SK-N-SH treated with all-trans-retinoic acid at 6 μM for 48 hours (cell line): ENCODE measurements around the gene PIK3R5.

ENCODE experiments used
- ATAC-seq: fragments of 200-7000 bp; cut with Tn5 transposase; 3 replicates; pipeline ENCODE4 v1.9.1; 2020; ENCODE audit warnings: mild to moderate bottlenecking, moderate library complexity
- ARNTL ChIP-seq: fragments of 450-650 bp; formaldehyde crosslinking; IDR thresholded peaks from 2 replicates; pipeline ENCODE4 v1.5.0; 2020; ENCODE audit warnings: low read depth, mild to moderate bottlenecking, moderate library complexity, borderline replicate concordance
- BACH2 ChIP-seq: fragments of 250-450 bp; sonication (Bioruptor Pico); IDR thresholded peaks from 2 replicates; pipeline ENCODE4 v1.9.0; 2021; ENCODE audit warnings: mild to moderate bottlenecking, borderline replicate concordance
- CSDC2 ChIP-seq: fragments of 250-450 bp; sonication (Bioruptor Pico); IDR thresholded peaks from 2 replicates; pipeline ENCODE4 v1.5.0; 2020; ENCODE audit warnings: mild to moderate bottlenecking, moderate library complexity
- ESRRG ChIP-seq: fragments of 250-450 bp; sonication (Bioruptor Pico); IDR thresholded peaks from 2 replicates; pipeline ENCODE4 v1.6.1; 2021; ENCODE audit warnings: mild to moderate bottlenecking
- GLIS3 ChIP-seq: fragments of 250-450 bp; sonication (Bioruptor Pico); IDR thresholded peaks from 2 replicates; pipeline ENCODE4 v1.5.0; 2020; ENCODE audit warnings: mild to moderate bottlenecking, moderate library complexity
- OSR1 ChIP-seq: fragments of 250-450 bp; sonication (Bioruptor Pico); IDR thresholded peaks from 2 replicates; pipeline ENCODE4 v1.8.0; 2022; ENCODE audit warnings: moderate library complexity, mild to moderate bottlenecking, inconsistent platforms
- PPARA ChIP-seq: fragments of 250-450 bp; sonication (Bioruptor Pico); IDR thresholded peaks from 2 replicates; pipeline ENCODE4 v1.5.0; 2020; ENCODE audit warnings: mild to moderate bottlenecking, borderline replicate concordance
- RARB ChIP-seq: fragments of 250-450 bp; sonication (Bioruptor Pico); IDR thresholded peaks from 2 replicates; pipeline ENCODE4 v1.8.0; 2021; ENCODE audit warnings: mild to moderate bottlenecking, moderate library complexity
- SNAI2 ChIP-seq: fragments of 250-450 bp; sonication (Bioruptor Pico); IDR thresholded peaks from 2 replicates; pipeline ENCODE4 v1.5.0; 2020; ENCODE audit warnings: mild to moderate bottlenecking, moderate library complexity
- TCF4 ChIP-seq: fragments of 250-450 bp; sonication (Bioruptor Pico); IDR thresholded peaks from 2 replicates; pipeline ENCODE4 v1.8.0; 2021; ENCODE audit warnings: mild to moderate bottlenecking, moderate library complexity, borderline replicate concordance
- TOX ChIP-seq: fragments of 250-450 bp; sonication (Bioruptor Pico); IDR thresholded peaks from 2 replicates; pipeline ENCODE4 v1.8.0; 2021; ENCODE audit warnings: mild to moderate bottlenecking, moderate library complexity, borderline replicate concordance
- ZC3H10 ChIP-seq: fragments of 250-450 bp; sonication (Bioruptor Pico); IDR thresholded peaks from 2 replicates; pipeline ENCODE4 v1.5.1; 2021; ENCODE audit warnings: mild to moderate bottlenecking, moderate library complexity
- ZFP3 ChIP-seq: fragments of 250-450 bp; sonication (Bioruptor Pico); IDR thresholded peaks from 2 replicates; pipeline ENCODE4 v1.5.0; 2020; ENCODE audit warnings: mild to moderate bottlenecking, moderate library complexity
- ZFP30 ChIP-seq: fragments of 450-650 bp; formaldehyde crosslinking; IDR thresholded peaks from 2 replicates; pipeline ENCODE4 v1.5.0; 2022; ENCODE audit warnings: mild to moderate bottlenecking, moderate library complexity
- ZNF565 ChIP-seq: fragments of 450-650 bp; formaldehyde crosslinking; conservative IDR thresholded peaks from 2 replicates; pipeline ENCODE4 v1.5.0; 2020; ENCODE audit warnings: low read depth, mild to moderate bottlenecking, moderate library complexity
- ZNF70 ChIP-seq: fragments of 450-650 bp; formaldehyde crosslinking; IDR thresholded peaks from 2 replicates; pipeline ENCODE4 v1.5.0; 2020; ENCODE audit warnings: mild to moderate bottlenecking, moderate library complexity
- ZNF8 ChIP-seq: fragments of 450-650 bp; formaldehyde crosslinking; IDR thresholded peaks from 2 replicates; pipeline ENCODE4 v1.5.0; 2020; ENCODE audit warnings: mild to moderate bottlenecking, moderate library complexity
- TF ChIP-seq, protein P1 (sequence below): fragments of 250-450 bp; sonication (Bioruptor Pico); IDR thresholded peaks from 2 replicates; pipeline ENCODE4 v1.5.1; 2020; ENCODE audit warnings: low read depth, mild to moderate bottlenecking, moderate library complexity
- TF ChIP-seq, protein P2 (sequence below): fragments of 250-450 bp; sonication (Bioruptor Pico); IDR thresholded peaks from 2 replicates; pipeline ENCODE4 v1.5.1; 2021; ENCODE audit warnings: mild to moderate bottlenecking, moderate library complexity
- TF ChIP-seq, protein P3 (sequence below): fragments of 250-450 bp; sonication (Bioruptor Pico); IDR thresholded peaks from 2 replicates; pipeline ENCODE4 v1.5.0; 2020; ENCODE audit warnings: mild to moderate bottlenecking, moderate library complexity
- TF ChIP-seq, protein P4 (sequence below): fragments of 250-450 bp; sonication (Bioruptor Pico); IDR thresholded peaks from 2 replicates; pipeline ENCODE4 v1.8.0; 2021; ENCODE audit warnings: low read depth, mild to moderate bottlenecking, moderate library complexity, borderline replicate concordance

Gene PIK3R5

DNA sequence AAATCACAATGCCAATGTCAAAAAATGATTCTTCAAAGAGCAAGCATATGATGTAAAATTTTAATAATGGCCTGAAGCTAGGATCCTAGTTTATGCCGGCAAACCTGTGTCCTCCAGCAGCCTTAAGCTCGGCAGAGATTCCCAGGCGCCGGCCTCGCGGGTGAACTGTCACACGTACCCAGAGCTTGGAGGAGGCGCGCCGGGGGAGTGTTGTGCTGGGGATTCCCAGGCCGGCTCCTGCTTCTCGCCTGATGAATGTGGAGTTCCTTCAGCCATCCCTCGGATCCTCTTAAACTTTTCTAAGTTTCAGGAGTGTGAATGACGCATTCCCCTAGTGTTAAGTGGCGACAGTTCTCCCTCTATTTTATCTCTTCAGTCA lies 36.7 kb upstream of the PIK3R5 start (continued):
- TF ChIP-seq ZC3H10 (CRISPR knock-in tag) (no peak), PPARA (no peak), ARNTL (CRISPR knock-in tag) (no peak), TOX (CRISPR knock-in tag) (no peak)

DNA sequence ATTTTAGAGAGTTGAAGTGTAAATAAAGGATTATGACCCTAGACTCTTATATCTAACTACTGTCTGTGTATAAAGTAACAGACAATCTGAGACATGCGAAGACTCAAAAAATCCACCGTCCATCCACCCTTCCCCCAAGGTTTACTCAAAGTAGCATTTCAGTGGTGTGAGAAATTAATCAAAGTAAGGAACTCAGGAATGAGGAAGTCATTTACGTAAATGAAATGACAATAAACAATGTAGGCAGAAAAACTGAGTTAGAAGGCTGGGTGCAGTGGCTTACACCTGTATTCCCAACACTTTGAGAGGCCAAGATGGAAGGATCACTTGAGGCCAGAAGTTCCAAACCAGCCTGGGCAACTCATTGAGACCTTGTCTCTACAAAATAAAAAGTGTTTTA lies 36.1 kb upstream of the PIK3R5 start:
- no peak for ATAC-seq

DNA sequence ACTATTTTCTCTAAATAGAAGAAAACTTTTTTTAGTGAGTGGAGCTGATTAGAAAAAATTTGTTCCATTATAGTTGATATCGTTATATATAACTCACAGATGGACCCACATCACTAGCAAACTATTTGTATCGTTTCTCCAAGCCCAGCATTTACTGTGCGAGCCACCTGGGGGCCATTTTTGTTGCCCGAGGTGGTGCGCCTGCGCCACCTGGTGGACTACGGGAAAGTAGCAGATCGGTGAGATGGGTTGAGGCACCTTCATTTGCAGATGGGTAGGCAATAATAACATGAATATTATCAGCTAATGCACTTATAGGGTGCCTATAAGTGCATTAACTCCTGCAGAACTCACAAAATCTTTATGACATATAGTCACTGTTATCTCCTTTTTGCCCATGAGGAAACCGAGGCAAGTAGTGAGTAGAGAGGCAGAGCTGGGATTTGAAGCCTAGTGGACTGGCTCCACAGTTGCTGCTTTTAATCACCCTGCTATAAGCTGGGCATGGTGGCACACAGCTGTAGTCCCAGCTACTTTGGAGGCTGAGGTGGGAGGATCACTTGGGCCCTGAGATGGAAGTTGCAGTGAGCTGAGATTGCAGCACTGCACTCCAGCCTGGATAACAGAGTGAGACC lies 32.6 kb upstream of the PIK3R5 start:
- peak; percentile 88 for ATAC-seq
- no peak for TF ChIP-seq BACH2 (CRISPR knock-in tag)
- TF ChIP-seq, protein P1, sequence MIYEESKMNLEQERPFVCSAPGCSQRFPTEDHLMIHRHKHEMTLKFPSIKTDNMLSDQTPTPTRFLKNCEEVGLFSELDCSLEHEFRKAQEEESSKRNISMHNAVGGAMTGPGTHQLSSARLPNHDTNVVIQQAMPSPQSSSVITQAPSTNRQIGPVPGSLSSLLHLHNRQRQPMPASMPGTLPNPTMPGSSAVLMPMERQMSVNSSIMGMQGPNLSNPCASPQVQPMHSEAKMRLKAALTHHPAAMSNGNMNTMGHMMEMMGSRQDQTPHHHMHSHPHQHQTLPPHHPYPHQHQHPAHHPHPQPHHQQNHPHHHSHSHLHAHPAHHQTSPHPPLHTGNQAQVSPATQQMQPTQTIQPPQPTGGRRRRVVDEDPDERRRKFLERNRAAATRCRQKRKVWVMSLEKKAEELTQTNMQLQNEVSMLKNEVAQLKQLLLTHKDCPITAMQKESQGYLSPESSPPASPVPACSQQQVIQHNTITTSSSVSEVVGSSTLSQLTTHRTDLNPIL (CRISPR knock-in tag), result no peak
- no peak for TF ChIP-seq ESRRG (CRISPR knock-in tag)
- TF ChIP-seq GLIS3 (CRISPR knock-in tag), result no peak
- no peak for TF ChIP-seq SNAI2
- no peak for TF ChIP-seq ZNF8 (CRISPR knock-in tag)
- TF ChIP-seq ZC3H10 (CRISPR knock-in tag), result no peak
- no peak for TF ChIP-seq ZFP3 (CRISPR knock-in tag)
- TF ChIP-seq ZNF70 (CRISPR knock-in tag), result no peak
- no peak for TF ChIP-seq RARB (CRISPR knock-in tag)
- TF ChIP-seq OSR1 (CRISPR knock-in tag), result no peak
- no peak for TF ChIP-seq TCF4 (CRISPR knock-in tag)
- TF ChIP-seq, protein P2, sequence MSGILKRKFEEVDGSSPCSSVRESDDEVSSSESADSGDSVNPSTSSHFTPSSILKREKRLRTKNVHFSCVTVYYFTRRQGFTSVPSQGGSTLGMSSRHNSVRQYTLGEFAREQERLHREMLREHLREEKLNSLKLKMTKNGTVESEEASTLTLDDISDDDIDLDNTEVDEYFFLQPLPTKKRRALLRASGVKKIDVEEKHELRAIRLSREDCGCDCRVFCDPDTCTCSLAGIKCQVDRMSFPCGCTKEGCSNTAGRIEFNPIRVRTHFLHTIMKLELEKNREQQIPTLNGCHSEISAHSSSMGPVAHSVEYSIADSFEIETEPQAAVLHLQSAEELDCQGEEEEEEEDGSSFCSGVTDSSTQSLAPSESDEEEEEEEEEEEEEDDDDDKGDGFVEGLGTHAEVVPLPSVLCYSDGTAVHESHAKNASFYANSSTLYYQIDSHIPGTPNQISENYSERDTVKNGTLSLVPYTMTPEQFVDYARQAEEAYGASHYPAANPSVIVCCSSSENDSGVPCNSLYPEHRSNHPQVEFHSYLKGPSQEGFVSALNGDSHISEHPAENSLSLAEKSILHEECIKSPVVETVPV (CRISPR knock-in tag), result no peak
- no peak for TF ChIP-seq ZNF565 (CRISPR knock-in tag)
- TF ChIP-seq ZFP30 (CRISPR knock-in tag), result no peak
- TF ChIP-seq, all 23 proteins: peak for 0

More for the DNA sequence above, 36.1 kb upstream of the PIK3R5 start:
- TF ChIP-seq ZNF8 (CRISPR knock-in tag) (no peak), RARB (CRISPR knock-in tag) (no peak), ARNTL (CRISPR knock-in tag) (no peak), ZNF70 (CRISPR knock-in tag) (no peak), OSR1 (CRISPR knock-in tag) (no peak), TOX (CRISPR knock-in tag) (no peak), SNAI2 (no peak)
- TF ChIP-seq, protein P2 (CRISPR knock-in tag), result no peak

DNA sequence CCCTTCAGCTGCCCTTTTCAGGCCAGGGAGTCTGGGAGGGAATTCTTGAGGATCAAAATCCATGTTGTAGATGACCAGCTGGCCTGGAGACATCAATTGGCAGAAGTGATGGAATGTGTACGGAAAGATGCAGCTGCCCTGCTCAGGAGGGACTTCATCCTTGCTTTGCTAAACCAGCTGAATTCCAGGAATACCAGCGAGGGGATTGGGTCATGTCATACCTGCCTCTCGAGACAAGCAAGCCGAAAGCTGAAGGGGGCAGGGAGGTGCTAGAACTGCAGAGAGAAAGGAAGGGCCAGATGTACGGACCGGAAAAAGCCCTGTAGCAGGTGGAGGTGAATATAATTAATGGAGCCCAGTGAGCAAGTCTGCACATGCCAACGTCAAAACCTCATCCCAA lies 30.2 kb upstream of the PIK3R5 start:
- no peak for TF ChIP-seq ZNF70 (CRISPR knock-in tag)
- TF ChIP-seq, protein P3, sequence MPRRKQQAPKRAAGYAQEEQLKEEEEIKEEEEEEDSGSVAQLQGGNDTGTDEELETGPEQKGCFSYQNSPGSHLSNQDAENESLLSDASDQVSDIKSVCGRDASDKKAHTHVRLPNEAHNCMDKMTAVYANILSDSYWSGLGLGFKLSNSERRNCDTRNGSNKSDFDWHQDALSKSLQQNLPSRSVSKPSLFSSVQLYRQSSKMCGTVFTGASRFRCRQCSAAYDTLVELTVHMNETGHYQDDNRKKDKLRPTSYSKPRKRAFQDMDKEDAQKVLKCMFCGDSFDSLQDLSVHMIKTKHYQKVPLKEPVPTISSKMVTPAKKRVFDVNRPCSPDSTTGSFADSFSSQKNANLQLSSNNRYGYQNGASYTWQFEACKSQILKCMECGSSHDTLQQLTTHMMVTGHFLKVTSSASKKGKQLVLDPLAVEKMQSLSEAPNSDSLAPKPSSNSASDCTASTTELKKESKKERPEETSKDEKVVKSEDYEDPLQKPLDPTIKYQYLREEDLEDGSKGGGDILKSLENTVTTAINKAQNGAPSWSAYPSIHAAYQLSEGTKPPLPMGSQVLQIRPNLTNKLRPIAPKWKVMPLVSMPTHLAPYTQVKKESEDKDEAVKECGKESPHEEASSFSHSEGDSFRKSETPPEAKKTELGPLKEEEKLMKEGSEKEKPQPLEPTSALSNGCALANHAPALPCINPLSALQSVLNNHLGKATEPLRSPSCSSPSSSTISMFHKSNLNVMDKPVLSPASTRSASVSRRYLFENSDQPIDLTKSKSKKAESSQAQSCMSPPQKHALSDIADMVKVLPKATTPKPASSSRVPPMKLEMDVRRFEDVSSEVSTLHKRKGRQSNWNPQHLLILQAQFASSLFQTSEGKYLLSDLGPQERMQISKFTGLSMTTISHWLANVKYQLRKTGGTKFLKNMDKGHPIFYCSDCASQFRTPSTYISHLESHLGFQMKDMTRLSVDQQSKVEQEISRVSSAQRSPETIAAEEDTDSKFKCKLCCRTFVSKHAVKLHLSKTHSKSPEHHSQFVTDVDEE (CRISPR knock-in tag), result no peak
- TF ChIP-seq, protein P2 (CRISPR knock-in tag), result no peak
- TF ChIP-seq GLIS3 (CRISPR knock-in tag), result no peak
- TF ChIP-seq, protein P4, sequence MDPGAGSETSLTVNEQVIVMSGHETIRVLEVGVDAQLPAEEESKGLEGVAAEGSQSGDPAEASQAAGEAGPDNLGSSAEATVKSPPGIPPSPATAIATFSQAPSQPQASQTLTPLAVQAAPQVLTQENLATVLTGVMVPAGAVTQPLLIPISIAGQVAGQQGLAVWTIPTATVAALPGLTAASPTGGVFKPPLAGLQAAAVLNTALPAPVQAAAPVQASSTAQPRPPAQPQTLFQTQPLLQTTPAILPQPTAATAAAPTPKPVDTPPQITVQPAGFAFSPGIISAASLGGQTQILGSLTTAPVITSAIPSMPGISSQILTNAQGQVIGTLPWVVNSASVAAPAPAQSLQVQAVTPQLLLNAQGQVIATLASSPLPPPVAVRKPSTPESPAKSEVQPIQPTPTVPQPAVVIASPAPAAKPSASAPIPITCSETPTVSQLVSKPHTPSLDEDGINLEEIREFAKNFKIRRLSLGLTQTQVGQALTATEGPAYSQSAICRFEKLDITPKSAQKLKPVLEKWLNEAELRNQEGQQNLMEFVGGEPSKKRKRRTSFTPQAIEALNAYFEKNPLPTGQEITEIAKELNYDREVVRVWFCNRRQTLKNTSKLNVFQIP (CRISPR knock-in tag), result no peak
- TF ChIP-seq ZNF8 (CRISPR knock-in tag), result no peak
- no peak for TF ChIP-seq ARNTL (CRISPR knock-in tag)
- no peak for TF ChIP-seq OSR1 (CRISPR knock-in tag)
- TF ChIP-seq PPARA, result no peak
- no peak for TF ChIP-seq ZFP3 (CRISPR knock-in tag)
- TF ChIP-seq CSDC2 (CRISPR knock-in tag), result no peak
- no peak for TF ChIP-seq ESRRG (CRISPR knock-in tag)
- TF ChIP-seq, protein P1 (CRISPR knock-in tag), result no peak
- no peak for ATAC-seq
